ENCODE results near the gene ZDHHC18.
"Not testable (repeated sequence)": the region's sequence is repeated elsewhere in the genome, so short reads cannot be mapped to it uniquely, and the experiment has no call there.

- not testable (repeated sequence) for TF ChIP-seq POLR2AphosphoS5 (IDR thresholded peaks at IDR 0.05; ENCODE audit: borderline replicate concordance, low read depth, low read length); FOXP2 (optimal IDR thresholded peaks at IDR 0.05; ENCODE audit: control extremely low read depth, extremely low read length, insufficient read depth)
Observed at GRCh38 chr1:26881611-26882010, 55.1 kb downstream of the ZDHHC18 start.
